C4-2B (cell line): ENCODE results near the gene HOXC5.
"Not testable (repeated sequence)": the region's sequence is repeated elsewhere in the genome, so short reads cannot be mapped to it uniquely, and the experiment has no call there.

ENCODE experiments used
- H3K27ac ChIP-seq: fragments of 450-650 bp; 2 replicates; pipeline ENCODE4 v1.5.1; 2017
- ZFX ChIP-seq: fragments of 450-650 bp; IDR thresholded peaks from 2 replicates; pipeline ENCODE4 v1.6.1; 2017
- TF ChIP-seq, protein P1 (sequence below): fragments of 450-650 bp; conservative IDR thresholded peaks from 2 replicates; pipeline ENCODE4 v1.5.1; 2017; ENCODE audit warnings: mild to moderate bottlenecking

HOXC5 gene

DNA sequence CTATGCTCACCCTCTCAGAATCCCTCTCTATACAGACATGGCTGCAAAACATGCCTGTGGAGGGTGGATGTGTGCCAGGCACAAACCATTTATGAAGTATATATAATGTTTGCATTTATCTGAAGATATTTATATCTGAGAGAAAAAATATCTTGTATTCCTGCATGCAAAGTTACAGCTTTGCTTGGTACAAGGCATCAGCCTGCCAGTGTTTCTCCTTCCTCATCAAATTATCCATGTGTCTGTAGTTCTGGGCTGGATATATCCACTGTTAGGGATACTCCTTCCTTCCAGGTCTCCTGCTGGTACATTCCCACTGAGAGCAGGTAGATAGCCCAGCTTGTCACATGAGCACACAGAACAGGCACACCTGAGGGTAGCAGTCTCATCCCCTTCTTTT lies 32.8 kb downstream of the HOXC5 start:
- TF ChIP-seq, protein P1, sequence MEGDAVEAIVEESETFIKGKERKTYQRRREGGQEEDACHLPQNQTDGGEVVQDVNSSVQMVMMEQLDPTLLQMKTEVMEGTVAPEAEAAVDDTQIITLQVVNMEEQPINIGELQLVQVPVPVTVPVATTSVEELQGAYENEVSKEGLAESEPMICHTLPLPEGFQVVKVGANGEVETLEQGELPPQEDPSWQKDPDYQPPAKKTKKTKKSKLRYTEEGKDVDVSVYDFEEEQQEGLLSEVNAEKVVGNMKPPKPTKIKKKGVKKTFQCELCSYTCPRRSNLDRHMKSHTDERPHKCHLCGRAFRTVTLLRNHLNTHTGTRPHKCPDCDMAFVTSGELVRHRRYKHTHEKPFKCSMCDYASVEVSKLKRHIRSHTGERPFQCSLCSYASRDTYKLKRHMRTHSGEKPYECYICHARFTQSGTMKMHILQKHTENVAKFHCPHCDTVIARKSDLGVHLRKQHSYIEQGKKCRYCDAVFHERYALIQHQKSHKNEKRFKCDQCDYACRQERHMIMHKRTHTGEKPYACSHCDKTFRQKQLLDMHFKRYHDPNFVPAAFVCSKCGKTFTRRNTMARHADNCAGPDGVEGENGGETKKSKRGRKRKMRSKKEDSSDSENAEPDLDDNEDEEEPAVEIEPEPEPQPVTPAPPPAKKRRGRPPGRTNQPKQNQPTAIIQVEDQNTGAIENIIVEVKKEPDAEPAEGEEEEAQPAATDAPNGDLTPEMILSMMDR = no peak
- TF ChIP-seq ZFX = no peak
- H3K27ac ChIP-seq = no peak overlapping the region

DNA sequence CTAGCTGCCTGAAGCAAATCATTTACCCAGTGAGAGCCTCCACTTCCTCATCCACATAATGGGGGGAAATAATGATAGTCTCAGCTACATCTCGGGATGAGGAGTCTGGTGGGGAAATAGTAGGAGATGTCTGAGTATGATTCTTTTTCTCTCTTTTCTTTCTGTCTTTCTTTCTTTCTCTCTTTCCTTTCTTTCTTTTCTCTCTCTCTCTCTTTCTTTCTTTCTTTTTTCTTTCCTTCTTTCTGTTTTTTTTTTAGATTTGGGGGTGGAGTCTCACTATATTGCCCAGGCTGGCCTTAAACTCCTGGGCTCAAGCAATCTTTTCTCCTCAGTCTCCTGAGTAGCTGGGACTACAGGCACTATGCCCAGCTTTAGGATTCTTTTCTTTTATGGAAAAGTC lies 33.6 kb downstream of the HOXC5 start:
- H3K27ac ChIP-seq = no peak overlapping the region
- no peak for TF ChIP-seq ZFX
- TF ChIP-seq, protein P1 = no peak

DNA sequence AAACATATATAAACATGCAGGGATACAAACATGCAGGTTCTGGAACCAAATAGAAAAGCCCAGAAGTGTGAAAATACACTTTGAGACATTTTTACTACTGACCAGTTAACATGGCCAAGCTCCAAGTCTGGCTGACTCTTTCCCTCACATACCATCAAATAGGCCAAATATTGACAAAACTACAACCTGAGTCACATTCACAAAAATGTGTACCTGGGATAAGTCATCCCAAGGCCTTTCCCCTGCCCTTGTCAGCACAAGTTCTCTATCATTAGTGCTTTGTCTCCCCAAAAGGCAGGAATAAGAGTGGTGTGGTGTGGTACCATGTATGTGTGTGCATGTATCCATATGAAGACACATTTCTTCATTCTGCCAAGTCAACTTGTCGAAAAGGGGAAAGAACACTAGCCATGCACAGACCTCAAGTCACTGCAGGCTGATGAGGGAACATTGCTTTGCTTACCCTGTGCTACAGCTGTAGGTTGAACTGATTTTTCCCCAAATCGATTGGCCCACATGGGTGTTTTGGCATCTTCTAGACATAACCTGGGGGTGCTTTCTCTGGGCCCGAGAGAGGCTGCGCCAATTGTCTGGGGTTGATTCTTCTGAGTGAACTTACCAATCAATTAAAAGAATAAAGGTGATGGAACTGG lies 35.7 kb downstream of the HOXC5 start:
- no peak for TF ChIP-seq ZFX
- TF ChIP-seq, protein P1 = no peak
- H3K27ac ChIP-seq = no peak overlapping the region

DNA sequence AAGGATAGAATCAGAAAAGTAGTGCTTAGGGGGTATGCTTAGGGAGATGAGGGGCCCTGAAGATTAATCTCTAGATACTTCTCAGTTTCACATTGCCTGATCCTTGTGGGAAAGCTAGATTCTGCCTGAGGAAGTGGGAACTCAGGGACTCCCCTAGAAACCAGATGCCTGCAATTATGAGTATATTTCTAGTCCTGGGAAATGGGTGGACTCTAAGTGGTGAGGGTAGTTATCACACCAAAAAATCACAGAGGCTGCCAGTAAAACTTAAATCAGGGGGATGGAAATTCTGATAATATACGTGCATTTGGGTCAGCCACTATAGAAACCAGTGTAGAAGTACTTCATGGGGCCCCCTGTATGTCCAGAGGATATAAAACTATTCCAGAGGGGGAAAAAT lies 39.1 kb downstream of the HOXC5 start:
- no peak overlapping the region for H3K27ac ChIP-seq
- TF ChIP-seq ZFX = no peak
- TF ChIP-seq, protein P1 = no peak

DNA sequence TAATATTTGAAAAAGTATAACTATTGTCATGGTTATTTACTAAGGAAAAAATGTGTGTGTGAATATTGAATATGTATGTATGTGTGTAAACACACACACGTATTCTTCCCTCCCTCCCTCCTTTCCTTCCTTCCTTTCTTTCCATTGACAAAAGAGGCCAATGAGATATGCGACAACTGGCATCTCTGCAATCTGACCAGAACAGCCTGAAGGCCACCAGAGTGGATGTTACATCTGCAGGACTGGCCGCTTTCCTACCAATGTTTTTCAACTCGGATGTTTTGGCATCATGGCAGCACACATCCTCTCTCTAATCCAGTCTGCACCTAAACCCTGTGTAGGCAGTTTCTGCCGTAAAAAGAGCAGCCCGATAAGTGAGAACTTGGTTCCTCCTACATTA lies 41.5 kb downstream of the HOXC5 start:
- TF ChIP-seq, protein P1 = no peak
- TF ChIP-seq ZFX = no peak

DNA sequence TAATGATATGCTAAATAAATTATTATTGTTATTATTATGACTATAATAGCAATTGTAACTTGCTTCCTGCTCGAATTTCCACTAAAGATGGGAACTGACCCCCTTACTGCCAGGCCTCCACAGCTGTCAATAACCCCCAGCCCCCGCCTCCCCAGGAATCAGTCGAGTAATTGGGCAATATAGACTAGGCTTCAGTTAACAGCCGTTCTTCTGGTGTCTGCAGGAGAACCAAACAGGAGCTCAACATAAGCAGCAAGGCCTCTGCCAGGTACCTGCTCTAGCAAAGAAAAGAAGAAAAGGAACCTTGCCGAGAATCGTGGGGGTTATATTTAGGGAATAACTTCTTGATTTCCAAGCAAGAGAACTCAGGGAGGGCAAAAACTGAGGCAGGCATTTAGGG lies 42.6 kb downstream of the HOXC5 start:
- H3K27ac ChIP-seq = no peak overlapping the region
- no peak for TF ChIP-seq ZFX
- TF ChIP-seq, protein P1 = no peak

More for the DNA sequence above, 41.5 kb downstream of the HOXC5 start:
- H3K27ac ChIP-seq = no peak overlapping the region

DNA sequence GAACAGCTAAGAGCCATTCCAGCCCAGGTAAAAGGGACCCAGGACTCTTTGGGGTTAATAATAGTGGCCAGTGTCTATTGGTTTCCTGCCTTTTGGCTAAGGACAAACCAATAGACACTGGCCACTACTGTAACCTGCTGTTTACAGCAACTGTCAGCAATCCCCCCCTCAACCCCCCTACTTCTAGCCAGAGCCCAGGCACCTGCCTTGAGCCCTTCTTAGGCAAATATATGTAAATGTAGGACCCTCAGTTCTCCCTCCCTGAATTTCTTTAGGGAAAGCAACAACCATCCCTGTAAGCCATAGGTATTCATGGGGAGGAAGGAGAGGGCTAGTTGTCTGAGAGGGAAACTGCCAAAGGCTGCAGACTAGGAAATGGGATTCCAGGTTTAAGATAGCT lies 43.1 kb downstream of the HOXC5 start:
- no peak overlapping the region for H3K27ac ChIP-seq
- TF ChIP-seq, protein P1 = no peak
- TF ChIP-seq ZFX = no peak

DNA sequence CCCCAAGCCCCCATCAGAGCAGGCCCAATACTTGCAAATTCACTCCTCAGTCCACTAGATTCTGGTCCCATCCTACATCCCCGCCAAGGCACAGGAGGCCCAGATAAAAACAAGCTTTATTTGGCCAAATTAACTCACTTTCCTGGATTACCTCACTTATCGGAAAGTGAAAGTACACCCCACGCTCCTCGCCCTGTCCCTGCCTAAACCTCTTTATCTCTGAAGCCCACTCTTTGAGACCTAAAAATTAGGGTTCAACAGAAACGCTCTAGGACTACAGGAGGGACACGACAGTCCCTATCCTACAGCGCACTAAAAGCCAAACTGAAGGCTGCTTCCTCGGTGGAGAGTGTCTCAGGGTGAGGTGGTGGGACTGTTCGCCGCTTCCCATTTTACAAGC lies 45.0 kb downstream of the HOXC5 start:
- not testable (repeated sequence) for H3K27ac ChIP-seq

DNA sequence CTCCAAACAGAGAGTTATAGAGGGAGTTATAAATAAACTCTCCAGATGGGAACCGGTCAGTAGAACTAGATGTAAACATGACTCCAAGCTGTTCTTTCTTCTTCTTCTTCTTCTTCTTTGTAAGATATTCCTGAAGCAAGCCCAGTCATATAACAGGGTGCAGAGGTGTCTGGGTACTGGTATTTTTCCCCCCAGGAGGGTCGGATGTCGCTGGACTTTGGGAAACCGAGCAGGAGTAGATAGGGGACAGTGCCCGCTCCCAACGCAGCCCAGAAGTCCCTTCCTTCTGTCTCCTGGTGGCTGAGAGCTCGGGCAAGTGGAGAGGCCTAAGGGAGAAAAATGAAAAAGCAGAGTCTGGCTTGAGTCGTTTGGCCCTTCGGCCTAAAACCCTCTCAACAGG lies 46.3 kb downstream of the HOXC5 start:
- not testable (repeated sequence) for H3K27ac ChIP-seq

DNA sequence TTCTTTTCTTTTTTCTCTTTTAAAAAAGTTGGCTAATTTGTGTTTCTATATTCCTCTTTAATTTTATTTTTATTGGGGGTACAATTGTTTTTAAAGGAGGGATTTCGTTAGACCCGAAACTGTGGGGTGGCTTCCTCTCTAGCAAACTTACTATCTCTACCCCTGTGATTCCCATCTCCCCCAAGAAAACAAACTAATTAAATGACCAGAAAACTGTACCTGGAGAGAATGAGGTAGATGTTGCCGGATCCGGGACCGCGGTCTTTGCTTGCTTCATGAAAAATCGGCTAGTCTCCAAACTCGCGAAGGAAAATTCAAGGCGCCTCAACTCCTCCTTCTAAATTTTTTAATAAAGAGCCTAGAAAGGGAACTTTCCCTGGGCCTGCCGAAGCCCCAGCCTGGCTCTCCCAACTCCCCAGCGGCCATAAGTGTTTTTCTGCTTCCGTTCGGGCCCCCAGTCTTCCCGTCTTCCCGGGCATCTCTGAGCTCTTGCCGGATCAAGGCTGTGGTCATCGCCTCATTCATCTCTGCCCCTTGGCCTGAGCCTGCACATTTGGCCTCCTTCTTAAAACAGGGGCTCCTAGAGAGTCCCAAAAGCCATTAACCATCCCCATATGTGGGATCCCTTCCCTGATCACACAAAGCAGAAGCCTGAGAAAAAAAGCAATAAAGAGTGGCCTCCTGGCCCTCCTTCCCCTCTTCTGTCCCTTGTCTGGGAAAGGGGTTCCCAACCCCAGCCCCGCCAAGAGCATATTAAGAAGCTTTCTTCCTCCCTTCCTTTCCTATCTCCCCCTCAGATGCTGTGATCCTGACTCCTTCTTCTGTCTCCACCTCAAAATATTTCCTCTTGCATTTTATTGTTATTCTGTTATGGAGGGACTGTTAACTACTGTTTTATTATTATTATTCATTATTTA lies 47.4 kb downstream of the HOXC5 start:
- H3K27ac ChIP-seq = not testable (repeated sequence)

DNA sequence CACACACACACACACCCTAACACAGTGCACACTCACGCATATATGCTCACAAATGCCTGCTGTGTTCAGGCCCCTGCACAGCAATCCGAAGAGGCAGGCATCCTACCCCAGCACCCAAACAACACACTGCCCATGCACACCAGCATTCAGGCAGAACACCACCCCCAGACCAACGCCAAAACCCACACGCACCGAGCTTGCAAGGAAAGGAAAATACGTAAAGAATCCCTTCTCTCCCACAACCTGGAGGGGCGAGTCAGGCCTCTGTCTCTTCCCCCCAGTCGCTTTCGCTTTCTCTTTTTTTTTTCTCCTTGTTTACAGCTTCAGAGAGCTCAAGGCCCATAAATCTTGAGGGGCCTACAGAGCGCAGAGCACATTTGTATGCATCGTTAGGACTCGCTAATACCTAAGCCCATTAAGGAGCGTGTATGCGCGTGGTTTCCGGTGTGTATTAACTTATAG lies 48.2 kb downstream of the HOXC5 start:
- not testable (repeated sequence) for H3K27ac ChIP-seq
